Suprapubic skin (tissue), 4 donors: Measurements from ENCODE around the gene UACA.

Source experiments
- POLR2A ChIP-seq, 2 donors: fragments of 450-650 bp; IDR thresholded peaks; one replicate each; pipeline ENCODE4 v1.6.1; 2017; ENCODE audit warnings: antibody characterized with exemption in 2 of 2, mild to moderate bottlenecking in 2 of 2, moderate library complexity in 2 of 2
- POLR2AphosphoS5 ChIP-seq, 3 donors: sonication (generic); formaldehyde crosslinking; IDR thresholded peaks; one replicate each; pipeline ENCODE4 v1.6.1; 2017; ENCODE audit warnings: antibody characterized with exemption in 3 of 3
- TF ChIP-seq, protein P1 (sequence below), 2 donors: fragments of 200-600 bp in 1 of 2; fragments of 450-650 bp in 1 of 2; sonication (generic) in 1 of 2; IDR thresholded peaks; one replicate each; pipeline ENCODE4 v1.5.1; 2016 to 2019; ENCODE audit warnings: antibody characterized with exemption in 2 of 2, mild to moderate bottlenecking in 1 of 2, moderate library complexity in 1 of 2

DNA sequence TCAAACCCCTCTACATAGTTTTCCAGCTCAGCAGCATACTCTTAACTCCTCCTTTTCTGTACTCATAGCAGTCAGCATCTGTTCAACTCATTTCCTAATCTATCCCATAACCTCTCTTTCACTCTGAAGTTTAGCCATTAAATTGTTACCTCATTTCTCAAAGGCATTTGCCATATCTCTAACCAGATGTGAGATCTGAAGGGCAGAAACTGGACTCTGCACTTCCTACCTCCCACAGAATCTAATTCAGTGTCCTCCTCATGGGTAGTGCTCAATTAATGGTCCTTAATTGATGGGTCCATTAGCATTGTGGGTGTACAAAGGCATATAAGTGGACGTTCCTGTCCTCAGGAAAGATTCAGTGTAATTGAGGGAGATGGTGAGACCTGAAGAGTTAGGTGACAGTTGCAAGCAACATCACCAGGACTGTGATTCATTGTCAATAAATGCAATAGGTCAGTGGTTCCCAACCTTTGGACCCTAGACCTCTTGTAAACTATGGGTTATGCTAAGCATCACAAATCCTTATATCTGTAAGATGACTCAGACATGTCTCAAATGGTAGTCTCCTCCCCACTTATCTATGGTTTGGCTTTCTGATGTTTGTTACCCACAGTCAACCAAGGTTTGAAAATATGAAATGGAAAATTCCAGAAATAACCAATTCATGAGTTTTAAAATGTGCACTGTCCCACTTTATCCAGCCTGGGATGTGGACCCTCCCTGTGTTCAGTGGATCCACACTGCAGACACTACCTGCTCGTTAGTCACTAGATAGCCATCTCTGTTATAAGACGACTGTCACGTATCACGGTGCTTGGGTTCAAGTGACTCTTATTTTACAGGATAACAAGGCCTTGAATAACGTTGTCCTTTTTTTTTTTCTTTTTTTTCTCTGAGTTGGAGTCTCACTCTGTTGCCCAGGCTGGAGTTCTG, 25.0 kb upstream of the UACA start:
- TF ChIP-seq, protein P1, sequence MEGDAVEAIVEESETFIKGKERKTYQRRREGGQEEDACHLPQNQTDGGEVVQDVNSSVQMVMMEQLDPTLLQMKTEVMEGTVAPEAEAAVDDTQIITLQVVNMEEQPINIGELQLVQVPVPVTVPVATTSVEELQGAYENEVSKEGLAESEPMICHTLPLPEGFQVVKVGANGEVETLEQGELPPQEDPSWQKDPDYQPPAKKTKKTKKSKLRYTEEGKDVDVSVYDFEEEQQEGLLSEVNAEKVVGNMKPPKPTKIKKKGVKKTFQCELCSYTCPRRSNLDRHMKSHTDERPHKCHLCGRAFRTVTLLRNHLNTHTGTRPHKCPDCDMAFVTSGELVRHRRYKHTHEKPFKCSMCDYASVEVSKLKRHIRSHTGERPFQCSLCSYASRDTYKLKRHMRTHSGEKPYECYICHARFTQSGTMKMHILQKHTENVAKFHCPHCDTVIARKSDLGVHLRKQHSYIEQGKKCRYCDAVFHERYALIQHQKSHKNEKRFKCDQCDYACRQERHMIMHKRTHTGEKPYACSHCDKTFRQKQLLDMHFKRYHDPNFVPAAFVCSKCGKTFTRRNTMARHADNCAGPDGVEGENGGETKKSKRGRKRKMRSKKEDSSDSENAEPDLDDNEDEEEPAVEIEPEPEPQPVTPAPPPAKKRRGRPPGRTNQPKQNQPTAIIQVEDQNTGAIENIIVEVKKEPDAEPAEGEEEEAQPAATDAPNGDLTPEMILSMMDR (IDR thresholded peaks at IDR 0.05) = no peak
- TF ChIP-seq POLR2A (IDR thresholded peaks at IDR 0.05) (no peak), POLR2AphosphoS5 (IDR thresholded peaks at IDR 0.05) (no peak)
